CD4-positive, CD25-positive, alpha-beta regulatory T cell (primary cell): Measurements from ENCODE around the gene FAM25C. TPM values are rescaled to one million over a fixed set of nuclear protein-coding genes. Genes with fewer than 3 reads are reported as not detected.
"Not testable (repeated sequence)": the region's sequence is repeated elsewhere in the genome, so short reads cannot be mapped to it uniquely, and the experiment has no call there.

ENCODE experiments used
- ATAC-seq, 2 donors: fragments of 150-1000 bp; cut with Tn5 transposase; one replicate each; pipeline ENCODE4 v1.10.0; 2021; ENCODE audit warnings: low read depth in 2 of 2, moderate number of reproducible peaks in 2 of 2, moderate library complexity in 1 of 2
- DNase-seq, 3 donors: peaks; one replicate each; pipeline versions ENCODE4 v3.0.0 to v3.0.0-alpha.2; 2012 to 2022; ENCODE audit warnings: mixed read lengths in 1 of 3
- H3K27ac ChIP-seq: one replicate; pipeline ENCODE4 v1.7.0; 2013; ENCODE audit warnings: mild to moderate bottlenecking, low read length; ENCODE audit not compliant: insufficient read depth, poor library complexity, severe bottlenecking
- H3K27me3 ChIP-seq: one replicate; pipeline ENCODE4 v1.7.0; 2013; ENCODE audit warnings: low read length; ENCODE audit not compliant: control insufficient read depth, insufficient read depth
- H3K36me3 ChIP-seq: one replicate; pipeline ENCODE4 v1.7.0; 2013; ENCODE audit warnings: mild to moderate bottlenecking, low read length, moderate library complexity; ENCODE audit not compliant: control insufficient read depth, insufficient read depth
- H3K4me1 ChIP-seq: 2 replicates; pipeline ENCODE4 v1.7.0; 2013; ENCODE audit warnings: mild to moderate bottlenecking, low read length; ENCODE audit not compliant: insufficient read depth, control insufficient read depth, poor library complexity, severe bottlenecking
- H3K4me3 ChIP-seq: one replicate; pipeline ENCODE4 v1.7.0; 2013; ENCODE audit warnings: low read depth, mild to moderate bottlenecking, low read length, moderate library complexity
- H3K9me3 ChIP-seq, 2 experiments: 1 replicate in 1 of 2; 2 replicates in 1 of 2; pipeline ENCODE4 v1.7.0; 2013; ENCODE audit warnings: low read length in 2 of 2, mild to moderate bottlenecking in 1 of 2, moderate library complexity in 1 of 2; ENCODE audit not compliant: control insufficient read depth in 2 of 2
- H3K27ac Mint-ChIP-seq, 3 donors: one replicate each; pipeline ENCODE4 v1.8.0; 2020 to 2022; ENCODE audit warnings: mild to moderate bottlenecking in 3 of 3, mixed read lengths in 3 of 3, moderate library complexity in 2 of 3
- H3K27me3 Mint-ChIP-seq: one replicate; pipeline ENCODE4 v1.8.0; 2022; ENCODE audit warnings: mild to moderate bottlenecking, mixed read lengths
- H3K36me3 Mint-ChIP-seq: one replicate; pipeline ENCODE4 v1.8.0; 2020; ENCODE audit warnings: mixed read lengths
- H3K4me1 Mint-ChIP-seq, 4 donors: one replicate each; pipeline ENCODE4 v1.8.0; 2020 to 2022; ENCODE audit warnings: mixed read lengths in 4 of 4, mild to moderate bottlenecking in 1 of 4
- H3K4me3 Mint-ChIP-seq, 4 donors: one replicate each; pipeline ENCODE4 v1.8.0; 2020 to 2022; ENCODE audit warnings: mild to moderate bottlenecking in 4 of 4, mixed read lengths in 4 of 4, moderate library complexity in 3 of 4
- H3K9me3 Mint-ChIP-seq, 7 donors: one replicate each; pipeline ENCODE4 v1.8.0; 2020 to 2022; ENCODE audit warnings: mixed read lengths in 7 of 7, mild to moderate bottlenecking in 3 of 7, moderate library complexity in 2 of 7
- polyA plus RNA-seq, 4 donors: library from polyadenylated mRNA; unstranded; fragments of 300-500 nt; fragmentation: Illumina TruSeq; gene quantifications; one replicate each; pipeline ENCODE4 v1.2.3, GENCODE V29; 2021
- total RNA-seq: library from RNA; stranded (reverse); gene quantifications from one replicate; pipeline ENCODE4 v1.2.3, GENCODE V29; 2022

Gene FAM25C
- total and polyA plus RNA-seq, 5 donors from 2014 or later: not detected

DNA sequence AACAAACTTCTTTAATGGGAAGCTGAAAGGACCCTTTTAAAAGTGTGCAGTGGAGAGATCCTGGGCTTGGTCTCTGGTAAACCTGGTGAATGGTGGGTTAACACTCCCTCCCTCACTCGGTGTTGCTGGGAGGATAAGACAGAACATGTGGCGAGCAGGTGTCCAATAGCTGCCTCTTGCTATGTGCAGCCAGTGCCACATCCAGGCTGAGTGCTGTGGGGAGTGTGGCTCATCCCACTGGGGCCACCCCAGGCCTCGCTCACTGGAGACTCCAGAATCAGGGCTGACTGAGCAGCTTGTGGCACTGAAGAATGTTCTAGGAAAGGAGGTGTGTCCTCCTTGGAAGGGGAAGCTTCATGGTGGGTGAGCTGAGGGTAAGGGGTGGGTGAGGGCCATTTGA is 29.5 kb downstream of the FAM25C start:
- not testable (repeated sequence) for H3K9me3 Mint-ChIP-seq, H3K36me3 ChIP-seq, H3K4me1 Mint-ChIP-seq, H3K4me3 ChIP-seq, H3K9me3 ChIP-seq, H3K27me3 Mint-ChIP-seq, H3K4me1 ChIP-seq, ATAC-seq, H3K27ac ChIP-seq, H3K36me3 Mint-ChIP-seq, H3K27ac Mint-ChIP-seq, H3K27me3 ChIP-seq, H3K4me3 Mint-ChIP-seq, DNase-seq

GRCh38 chr10:47968988-47969387 is 30.6 kb downstream of the FAM25C start:
- not testable (repeated sequence) for H3K4me3 Mint-ChIP-seq, ATAC-seq, H3K27ac Mint-ChIP-seq, H3K9me3 Mint-ChIP-seq, H3K27me3 ChIP-seq, H3K9me3 ChIP-seq, H3K4me1 Mint-ChIP-seq, H3K27ac ChIP-seq, H3K36me3 ChIP-seq, DNase-seq, H3K4me3 ChIP-seq, H3K4me1 ChIP-seq, H3K36me3 Mint-ChIP-seq, H3K27me3 Mint-ChIP-seq

GRCh38 chr10:47964280-47965063 is 35.1 kb downstream of the FAM25C start:
- H3K36me3 Mint-ChIP-seq, H3K4me3 Mint-ChIP-seq, H3K4me3 ChIP-seq, H3K4me1 Mint-ChIP-seq, H3K27ac Mint-ChIP-seq, ATAC-seq, H3K27me3 Mint-ChIP-seq, H3K9me3 ChIP-seq, DNase-seq, H3K4me1 ChIP-seq, H3K27ac ChIP-seq, H3K36me3 ChIP-seq, H3K9me3 Mint-ChIP-seq, H3K27me3 ChIP-seq: not testable (repeated sequence)

DNA sequence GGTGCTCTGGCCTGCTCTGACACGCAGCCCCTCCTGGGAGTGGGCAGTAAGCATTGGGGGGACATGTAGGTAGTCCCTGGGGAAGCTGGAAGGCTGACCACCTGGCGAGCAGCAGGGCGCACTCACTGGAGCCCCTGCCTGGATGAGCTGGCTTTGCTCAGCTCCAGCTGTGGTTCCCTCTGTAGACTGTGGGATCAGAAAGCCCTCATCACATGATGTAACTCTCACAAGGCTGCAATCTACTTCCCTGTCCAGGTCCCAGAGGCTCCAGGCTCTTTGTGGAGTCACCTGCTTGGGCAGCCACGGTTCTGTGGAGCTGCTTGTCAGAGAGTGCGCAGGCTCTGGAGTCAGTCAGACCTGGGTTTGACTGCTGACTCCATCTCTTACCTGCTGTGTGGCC is 36.8 kb downstream of the FAM25C start:
- not testable (repeated sequence) for H3K27ac ChIP-seq, H3K4me3 Mint-ChIP-seq, H3K36me3 ChIP-seq, H3K27me3 Mint-ChIP-seq, DNase-seq, H3K36me3 Mint-ChIP-seq, H3K4me3 ChIP-seq, H3K4me1 ChIP-seq, H3K27me3 ChIP-seq, ATAC-seq, H3K27ac Mint-ChIP-seq, H3K4me1 Mint-ChIP-seq, H3K9me3 ChIP-seq, H3K9me3 Mint-ChIP-seq

GRCh38 chr10:47960699-47961098 is 38.9 kb downstream of the FAM25C start:
- H3K27me3 Mint-ChIP-seq: not testable (repeated sequence)

GRCh38 chr10:47959677-47960076 is 39.9 kb downstream of the FAM25C start:
- not testable (repeated sequence) for H3K27me3 ChIP-seq, H3K27ac Mint-ChIP-seq, ATAC-seq, H3K4me3 Mint-ChIP-seq, H3K36me3 Mint-ChIP-seq, DNase-seq, H3K4me1 ChIP-seq, H3K36me3 ChIP-seq, H3K27ac ChIP-seq, H3K9me3 Mint-ChIP-seq, H3K4me1 Mint-ChIP-seq, H3K4me3 ChIP-seq, H3K9me3 ChIP-seq, H3K27me3 Mint-ChIP-seq

More at GRCh38 chr10:47960699-47961098, 38.9 kb downstream of the FAM25C start:
- not testable (repeated sequence) for H3K36me3 Mint-ChIP-seq, H3K4me1 ChIP-seq, ATAC-seq, H3K9me3 ChIP-seq, H3K27me3 ChIP-seq, H3K27ac Mint-ChIP-seq, H3K4me3 ChIP-seq, DNase-seq, H3K36me3 ChIP-seq, H3K9me3 Mint-ChIP-seq, H3K4me1 Mint-ChIP-seq, H3K4me3 Mint-ChIP-seq, H3K27ac ChIP-seq

DNA sequence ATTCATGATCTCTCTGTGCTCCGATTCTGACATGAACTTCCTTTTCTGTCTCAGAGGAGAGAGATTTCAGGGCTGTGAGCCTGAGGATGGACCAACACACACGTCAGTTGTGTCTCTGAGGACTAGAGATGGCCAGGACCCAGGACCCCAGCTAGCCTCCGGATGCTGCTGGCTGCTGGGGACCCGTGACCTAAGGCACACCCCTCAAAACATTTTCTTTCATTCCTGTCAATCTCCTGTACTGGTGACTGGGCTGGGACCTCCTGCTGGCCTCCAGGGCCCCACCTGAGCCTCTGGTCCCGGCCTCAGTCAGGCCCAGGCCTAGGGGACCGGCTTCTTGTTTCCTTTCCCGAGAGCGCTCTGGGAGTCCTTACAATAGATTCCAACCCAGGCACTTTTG is 42.4 kb downstream of the FAM25C start:
- not testable (repeated sequence) for H3K36me3 ChIP-seq, H3K9me3 ChIP-seq, H3K27ac Mint-ChIP-seq, H3K4me1 Mint-ChIP-seq, H3K27me3 Mint-ChIP-seq, ATAC-seq, H3K36me3 Mint-ChIP-seq, H3K27ac ChIP-seq, H3K27me3 ChIP-seq, H3K4me3 Mint-ChIP-seq, DNase-seq, H3K4me3 ChIP-seq, H3K9me3 Mint-ChIP-seq, H3K4me1 ChIP-seq

- not testable (repeated sequence) for H3K36me3 Mint-ChIP-seq, H3K27ac ChIP-seq, H3K9me3 Mint-ChIP-seq
Measured at GRCh38 chr10:47947424-47947823, 52.2 kb downstream of the FAM25C start.

More at GRCh38 chr10:47947424-47947823, 52.2 kb downstream of the FAM25C start:
- H3K27ac Mint-ChIP-seq, H3K4me3 ChIP-seq, ATAC-seq, H3K4me1 Mint-ChIP-seq, H3K4me3 Mint-ChIP-seq, H3K4me1 ChIP-seq, H3K27me3 Mint-ChIP-seq, H3K9me3 ChIP-seq, DNase-seq, H3K36me3 ChIP-seq, H3K27me3 ChIP-seq: not testable (repeated sequence)
